Calu3 (cell line): ENCODE results near the gene DGKZ. TPM values are rescaled to one million over a fixed set of nuclear protein-coding genes. Genes with fewer than 3 reads are reported as not detected.

ENCODE experiments used
- BruUV-seq: library from RNA; stranded (reverse); fragments of 400-500 nt; replicated peaks from 2 replicates; lab custom pipeline; 2021; lab: Mats Ljungman, UMichigan
- CTCF ChIA-PET: fragments of 300-600 bp; sonication (Branson Sonifier 250); formaldehyde crosslinking; loops from one replicate; lab custom pipeline; 2022; ENCODE audit warnings: antibody characterized with exemption; lab: Charles Lee
- DNase-seq: peaks from one replicate; pipeline ENCODE4 v3.0.0; 2022
- H3K27ac Mint-ChIP-seq: one replicate; pipeline ENCODE4 v1.8.0; 2022; ENCODE audit warnings: mixed read lengths; ENCODE audit not compliant: unreplicated experiment
- H3K27me3 Mint-ChIP-seq: one replicate; pipeline ENCODE4 v1.8.0; 2022; ENCODE audit warnings: mixed read lengths; ENCODE audit not compliant: unreplicated experiment
- H3K36me3 Mint-ChIP-seq: one replicate; pipeline ENCODE4 v1.8.0; 2022; ENCODE audit warnings: mild to moderate bottlenecking, moderate library complexity, mixed read lengths; ENCODE audit not compliant: insufficient read depth, unreplicated experiment
- H3K4me1 Mint-ChIP-seq: one replicate; pipeline ENCODE4 v1.8.0; 2022; ENCODE audit warnings: mild to moderate bottlenecking, low read depth, mixed read lengths; ENCODE audit not compliant: unreplicated experiment
- H3K4me3 Mint-ChIP-seq: one replicate; pipeline ENCODE4 v1.8.0; 2022; ENCODE audit warnings: mild to moderate bottlenecking, low read depth, moderate library complexity, mixed read lengths; ENCODE audit not compliant: unreplicated experiment
- H3K9me3 Mint-ChIP-seq: one replicate; pipeline ENCODE4 v1.8.0; 2022; ENCODE audit warnings: low read depth, mixed read lengths; ENCODE audit not compliant: unreplicated experiment
- intact Hi-C: fragments of 100-400 bp; cut with micrococcal nuclease; formaldehyde crosslinking; loops from one replicate; pipeline ENCODE4 v1.10.0; 2022; ENCODE audit not compliant: unreplicated experiment
- total RNA-seq: library from RNA; stranded (reverse); gene quantifications from 2 replicates; pipeline ENCODE4 v1.2.3, GENCODE V29; 2022
- TF ChIP-seq, protein P1 (sequence below): fragments of 200-600 bp; IDR thresholded peaks from one replicate; pipeline ENCODE4 v1.8.0; 2022; ENCODE audit warnings: antibody characterized with exemption; ENCODE audit not compliant: unreplicated experiment

Gene DGKZ
- total RNA-seq, 1 experiment from 2014 or later: 38.0 TPM

DNA sequence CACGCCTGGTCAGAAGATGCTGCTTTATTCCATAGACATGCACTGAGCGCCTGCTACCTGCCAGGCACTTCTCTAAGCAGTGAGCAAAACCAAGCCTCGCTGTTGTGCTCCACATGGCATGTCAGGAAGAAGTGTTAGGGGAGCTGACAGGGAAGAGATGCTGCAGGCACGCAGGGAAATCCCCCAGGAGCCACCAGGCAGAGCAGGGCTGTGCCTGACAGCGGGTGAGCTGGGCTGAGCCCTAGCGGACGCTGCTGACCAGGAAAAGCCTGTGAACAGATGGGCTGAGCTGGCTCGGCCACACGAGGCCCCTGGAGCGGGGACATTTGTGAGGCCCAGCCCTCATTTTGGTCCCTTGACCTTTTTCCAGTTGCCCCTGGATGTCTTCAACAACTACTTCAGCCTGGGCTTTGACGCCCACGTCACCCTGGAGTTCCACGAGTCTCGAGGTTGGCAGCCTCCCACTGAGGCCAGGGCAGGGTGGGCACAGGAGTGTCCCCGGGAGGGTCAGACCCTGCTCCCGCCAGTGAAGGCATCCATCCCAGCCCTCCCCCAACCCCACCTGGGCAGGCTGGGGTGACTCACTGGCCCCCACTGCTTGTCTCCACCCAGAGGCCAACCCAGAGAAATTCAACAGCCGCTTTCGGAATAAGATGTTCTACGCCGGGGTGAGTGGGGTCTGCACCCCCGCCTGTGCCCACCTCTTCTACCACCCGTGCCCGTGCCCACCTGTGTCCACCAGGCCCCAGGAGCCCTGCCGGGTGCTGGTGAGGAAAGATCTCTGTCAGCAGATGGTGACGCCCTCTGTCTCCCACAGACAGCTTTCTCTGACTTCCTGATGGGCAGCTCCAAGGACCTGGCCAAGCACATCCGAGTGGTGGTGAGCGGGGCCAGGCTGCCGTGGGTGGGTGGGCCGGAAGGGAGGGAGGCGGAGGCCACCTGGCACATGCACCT, 26.8 kb downstream of the DGKZ start:
- Mint-ChIP-seq H3K27me3 (no peaks in the 10 kb centered on the region), H3K36me3 (peaks cover 29% of the 10 kb centered on the region), H3K4me3 (no peak overlapping the region), H3K27ac (no peak overlapping the region), H3K9me3 (no peaks in the 10 kb centered on the region), H3K4me1 (no peaks in the 10 kb centered on the region)
- no TSS peak for BruUV-seq
- CTCF ChIA-PET: no interaction called here
- intact Hi-C loops: no loop called here
- no peak for DNase-seq
- TF ChIP-seq, protein P1, sequence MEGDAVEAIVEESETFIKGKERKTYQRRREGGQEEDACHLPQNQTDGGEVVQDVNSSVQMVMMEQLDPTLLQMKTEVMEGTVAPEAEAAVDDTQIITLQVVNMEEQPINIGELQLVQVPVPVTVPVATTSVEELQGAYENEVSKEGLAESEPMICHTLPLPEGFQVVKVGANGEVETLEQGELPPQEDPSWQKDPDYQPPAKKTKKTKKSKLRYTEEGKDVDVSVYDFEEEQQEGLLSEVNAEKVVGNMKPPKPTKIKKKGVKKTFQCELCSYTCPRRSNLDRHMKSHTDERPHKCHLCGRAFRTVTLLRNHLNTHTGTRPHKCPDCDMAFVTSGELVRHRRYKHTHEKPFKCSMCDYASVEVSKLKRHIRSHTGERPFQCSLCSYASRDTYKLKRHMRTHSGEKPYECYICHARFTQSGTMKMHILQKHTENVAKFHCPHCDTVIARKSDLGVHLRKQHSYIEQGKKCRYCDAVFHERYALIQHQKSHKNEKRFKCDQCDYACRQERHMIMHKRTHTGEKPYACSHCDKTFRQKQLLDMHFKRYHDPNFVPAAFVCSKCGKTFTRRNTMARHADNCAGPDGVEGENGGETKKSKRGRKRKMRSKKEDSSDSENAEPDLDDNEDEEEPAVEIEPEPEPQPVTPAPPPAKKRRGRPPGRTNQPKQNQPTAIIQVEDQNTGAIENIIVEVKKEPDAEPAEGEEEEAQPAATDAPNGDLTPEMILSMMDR: no peak

GRCh38 chr11:46374815-46375214, 27.6 kb downstream of the DGKZ start:
- TF ChIP-seq, protein P1: no peak
- H3K4me1 Mint-ChIP-seq: no peaks in the 10 kb centered on the region
- H3K27ac Mint-ChIP-seq: no peak overlapping the region
- no peak overlapping the region for H3K4me3 Mint-ChIP-seq
- H3K9me3 Mint-ChIP-seq: no peaks in the 10 kb centered on the region
- no TSS peak for BruUV-seq
- no peaks in the 10 kb centered on the region for H3K27me3 Mint-ChIP-seq
- peaks cover 29% of the 10 kb centered on the region for H3K36me3 Mint-ChIP-seq
- intact Hi-C loops: no loop called here
- CTCF ChIA-PET: no interaction called here
- no peak for DNase-seq

- H3K4me1 Mint-ChIP-seq: no peaks in the 10 kb centered on the region
- H3K9me3 Mint-ChIP-seq: no peaks in the 10 kb centered on the region
- no peak overlapping the region for H3K27ac Mint-ChIP-seq
- DNase-seq: no peak
- TF ChIP-seq, protein P1: no peak
- BruUV-seq: no TSS peak
- intact Hi-C loops: no loop called here
- peaks cover 29% of the 10 kb centered on the region for H3K36me3 Mint-ChIP-seq
- CTCF ChIA-PET: no interaction called here
- no peak overlapping the region for H3K4me3 Mint-ChIP-seq
- H3K27me3 Mint-ChIP-seq: no peaks in the 10 kb centered on the region
Observed at GRCh38 chr11:46375392-46376101, 28.3 kb downstream of the DGKZ start.

- no peak overlapping the region for H3K4me3 Mint-ChIP-seq
Observed at GRCh38 chr11:46376258-46377050, 29.2 kb downstream of the DGKZ start.

More at GRCh38 chr11:46376258-46377050, 29.2 kb downstream of the DGKZ start:
- intact Hi-C loops: no loop called here
- no TSS peak for BruUV-seq
- peaks cover 35% of the 10 kb centered on the region for H3K36me3 Mint-ChIP-seq
- CTCF ChIA-PET: interaction anchor here (1.1 kb wide), 1 partner anchor 15 kb away, joined by 4 read pairs; no protein-coding TSS in a partner anchor
- H3K9me3 Mint-ChIP-seq: no peaks in the 10 kb centered on the region
- no peak for DNase-seq
- H3K27ac Mint-ChIP-seq: no peak overlapping the region
- H3K27me3 Mint-ChIP-seq: no peaks in the 10 kb centered on the region
- no peaks in the 10 kb centered on the region for H3K4me1 Mint-ChIP-seq
- TF ChIP-seq, protein P1: no peak
